ENCODE measurements around the gene MRC1. TPM values are rescaled to one million over a fixed set of nuclear protein-coding genes. Genes with fewer than 3 reads are reported as not detected.

The MRC1 gene
- total RNA-seq, 1 donor from 2014 or later: not detected

DNA sequence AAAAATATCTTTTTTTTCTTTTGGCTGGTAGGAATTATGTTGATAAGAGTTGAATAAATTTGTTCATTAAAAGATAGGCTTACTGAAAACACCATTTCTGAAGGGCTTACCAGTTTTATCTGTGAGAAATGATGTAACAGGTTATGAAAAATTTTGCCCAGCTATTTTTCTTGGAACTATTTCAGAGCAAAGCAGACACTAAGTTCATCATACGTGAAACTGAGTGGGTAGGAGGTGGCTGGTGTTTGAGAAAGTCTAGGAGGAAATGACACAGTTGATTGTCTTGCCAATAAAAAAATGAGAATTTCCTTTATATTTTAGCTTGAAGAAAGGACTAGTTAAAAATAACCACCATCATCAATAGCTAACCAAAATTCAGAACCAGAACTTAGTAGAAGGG lies 6.2 kb upstream of the MRC1 start:
- no peak overlapping the region for H3K4me3 Mint-ChIP-seq (ENCODE audit: unreplicated experiment)
- H3K27me3 Mint-ChIP-seq (ENCODE audit: unreplicated experiment): no peaks in the 10 kb centered on the region
- no peak overlapping the region for H3K27ac Mint-ChIP-seq (ENCODE audit: unreplicated experiment)
- TF ChIP-seq, protein P1, sequence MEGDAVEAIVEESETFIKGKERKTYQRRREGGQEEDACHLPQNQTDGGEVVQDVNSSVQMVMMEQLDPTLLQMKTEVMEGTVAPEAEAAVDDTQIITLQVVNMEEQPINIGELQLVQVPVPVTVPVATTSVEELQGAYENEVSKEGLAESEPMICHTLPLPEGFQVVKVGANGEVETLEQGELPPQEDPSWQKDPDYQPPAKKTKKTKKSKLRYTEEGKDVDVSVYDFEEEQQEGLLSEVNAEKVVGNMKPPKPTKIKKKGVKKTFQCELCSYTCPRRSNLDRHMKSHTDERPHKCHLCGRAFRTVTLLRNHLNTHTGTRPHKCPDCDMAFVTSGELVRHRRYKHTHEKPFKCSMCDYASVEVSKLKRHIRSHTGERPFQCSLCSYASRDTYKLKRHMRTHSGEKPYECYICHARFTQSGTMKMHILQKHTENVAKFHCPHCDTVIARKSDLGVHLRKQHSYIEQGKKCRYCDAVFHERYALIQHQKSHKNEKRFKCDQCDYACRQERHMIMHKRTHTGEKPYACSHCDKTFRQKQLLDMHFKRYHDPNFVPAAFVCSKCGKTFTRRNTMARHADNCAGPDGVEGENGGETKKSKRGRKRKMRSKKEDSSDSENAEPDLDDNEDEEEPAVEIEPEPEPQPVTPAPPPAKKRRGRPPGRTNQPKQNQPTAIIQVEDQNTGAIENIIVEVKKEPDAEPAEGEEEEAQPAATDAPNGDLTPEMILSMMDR (IDR thresholded peaks at IDR 0.05): no peak
- H3K36me3 Mint-ChIP-seq (ENCODE audit: unreplicated experiment): no peaks in the 10 kb centered on the region
- H3K9me3 Mint-ChIP-seq (ENCODE audit: unreplicated experiment): peaks cover 8% of the 10 kb centered on the region
- DNase-seq (ENCODE audit: extremely low spot score, unreplicated experiment): no peak
- no peaks in the 10 kb centered on the region for H3K4me1 Mint-ChIP-seq (ENCODE audit: unreplicated experiment)

DNA sequence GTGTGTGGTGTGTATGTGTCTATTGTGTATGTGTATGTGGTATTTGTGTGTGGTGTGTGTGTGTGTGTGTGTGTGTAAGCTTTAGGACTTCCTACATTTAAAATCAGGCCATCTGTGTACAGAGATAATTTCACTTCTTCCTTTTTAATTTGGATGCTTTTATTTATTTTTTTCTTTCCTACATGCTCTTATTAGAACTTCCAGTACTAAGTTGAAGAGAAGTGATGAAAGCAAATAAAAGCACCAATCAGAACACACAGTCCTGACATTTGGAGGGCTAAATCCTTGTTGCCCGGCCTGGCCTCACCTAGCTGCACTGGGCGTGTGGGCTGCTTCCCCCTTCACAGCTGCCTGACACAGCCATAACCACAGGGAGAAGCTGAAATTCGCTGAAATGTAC lies 3.8 kb upstream of the MRC1 start:
- Mint-ChIP-seq H3K9me3 (ENCODE audit: unreplicated experiment) (peaks cover 8% of the 10 kb centered on the region), H3K27me3 (ENCODE audit: unreplicated experiment) (no peaks in the 10 kb centered on the region)

DNA sequence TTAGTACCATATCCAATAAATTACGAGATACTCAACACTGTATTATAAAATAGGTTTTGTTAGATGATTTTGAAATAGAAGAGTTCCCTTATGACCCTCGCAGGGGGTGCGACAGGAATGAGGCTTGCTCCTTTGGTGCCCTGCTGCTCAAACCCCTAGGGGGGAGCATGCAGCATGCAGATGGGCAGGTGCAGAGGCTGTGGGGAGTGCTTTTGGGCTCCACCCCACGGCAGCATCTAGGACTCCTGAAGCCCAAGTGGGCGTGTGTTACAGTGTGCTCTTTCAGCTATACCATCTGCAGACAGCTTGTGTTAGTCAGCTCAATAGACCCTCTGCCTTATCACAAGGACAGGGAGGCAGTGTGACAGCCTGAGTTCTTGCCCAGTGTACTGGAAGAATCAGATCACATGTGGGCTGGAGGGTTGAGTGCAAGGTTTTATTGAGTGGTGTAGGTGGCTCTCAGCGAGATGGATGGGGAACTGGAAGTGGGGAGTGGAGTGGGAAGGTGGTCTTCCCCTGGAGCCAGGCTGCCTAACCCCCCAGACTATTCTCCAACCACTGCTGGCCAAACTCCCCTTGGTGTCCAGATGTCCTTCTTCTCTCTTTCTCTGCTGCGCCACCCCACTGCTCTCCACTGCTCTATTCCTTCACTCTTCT lies 3.1 kb upstream of the MRC1 start:
- Mint-ChIP-seq H3K27ac (ENCODE audit: unreplicated experiment) (no peak overlapping the region), H3K4me3 (ENCODE audit: unreplicated experiment) (no peak overlapping the region), H3K27me3 (ENCODE audit: unreplicated experiment) (no peaks in the 10 kb centered on the region), H3K36me3 (ENCODE audit: unreplicated experiment) (no peaks in the 10 kb centered on the region), H3K4me1 (ENCODE audit: unreplicated experiment) (no peaks in the 10 kb centered on the region), H3K9me3 (ENCODE audit: unreplicated experiment) (peaks cover 8% of the 10 kb centered on the region)
- no peak for DNase-seq (ENCODE audit: extremely low spot score, unreplicated experiment)
- TF ChIP-seq, protein P1 (IDR thresholded peaks at IDR 0.05): no peak

More for the DNA sequence above, 3.8 kb upstream of the MRC1 start:
- TF ChIP-seq, protein P1 (IDR thresholded peaks at IDR 0.05): no peak
- H3K27ac Mint-ChIP-seq (ENCODE audit: unreplicated experiment): no peak overlapping the region
- H3K36me3 Mint-ChIP-seq (ENCODE audit: unreplicated experiment): no peaks in the 10 kb centered on the region
- H3K4me1 Mint-ChIP-seq (ENCODE audit: unreplicated experiment): no peaks in the 10 kb centered on the region
- no peak overlapping the region for H3K4me3 Mint-ChIP-seq (ENCODE audit: unreplicated experiment)
- no peak for DNase-seq (ENCODE audit: extremely low spot score, unreplicated experiment)

DNA sequence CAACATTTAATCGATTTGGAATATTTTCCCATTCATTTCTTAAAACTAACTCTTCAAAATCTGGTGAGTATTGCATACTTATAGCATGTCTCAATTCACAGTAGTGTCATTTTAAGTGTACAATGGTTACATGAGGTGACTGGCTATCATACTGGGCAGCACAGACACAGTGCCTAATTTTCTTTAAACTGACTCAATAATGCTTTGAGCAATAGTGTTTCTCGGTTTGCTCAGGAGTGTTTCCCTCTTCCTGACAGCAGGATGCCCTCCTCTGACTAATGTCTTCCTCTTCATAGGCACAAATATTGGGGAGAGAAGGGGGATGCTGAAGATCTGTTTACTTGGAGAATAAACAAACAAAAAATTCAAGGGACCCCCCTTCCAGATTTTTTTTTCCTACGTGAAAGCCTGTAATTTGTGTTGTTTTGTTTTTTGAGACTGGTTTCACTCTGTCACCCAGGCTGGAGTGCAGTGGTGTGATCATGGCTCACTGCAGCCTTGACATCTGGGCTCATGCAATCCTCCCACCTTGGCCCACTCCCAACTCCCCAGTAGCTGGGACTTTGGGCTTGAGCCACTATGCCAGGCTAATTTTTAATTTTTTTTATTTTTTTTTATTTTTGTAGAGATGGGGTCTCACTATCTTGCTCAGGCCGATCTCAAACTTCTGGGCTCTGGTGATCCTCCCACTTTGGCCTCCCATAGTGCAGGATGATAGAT lies 2.2 kb downstream of the MRC1 start:
- no peaks in the 10 kb centered on the region for H3K4me1 Mint-ChIP-seq (ENCODE audit: unreplicated experiment)
- no peaks in the 10 kb centered on the region for H3K27me3 Mint-ChIP-seq (ENCODE audit: unreplicated experiment)
- TF ChIP-seq, protein P1 (IDR thresholded peaks at IDR 0.05): no peak

DNA sequence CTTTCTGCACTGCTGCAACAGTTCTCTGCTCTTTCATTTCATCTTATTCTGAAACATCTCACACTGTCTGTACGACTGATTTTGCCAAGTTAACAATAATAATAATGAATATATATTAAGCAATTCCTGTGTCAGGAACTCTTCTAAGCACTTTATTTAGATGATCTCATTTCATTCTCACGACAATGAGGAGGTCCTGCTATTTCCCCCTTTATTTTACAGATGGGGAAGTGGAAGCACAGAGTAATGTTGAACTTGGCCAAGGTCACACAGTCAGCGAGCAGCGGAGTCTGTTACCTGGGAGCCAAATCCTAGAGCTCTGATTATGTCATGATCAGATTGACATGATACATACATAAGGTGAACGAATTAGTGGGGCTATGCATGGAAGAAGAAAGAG lies 5.8 kb downstream of the MRC1 start:
- no peak for DNase-seq (ENCODE audit: extremely low spot score, unreplicated experiment)
- H3K27ac Mint-ChIP-seq (ENCODE audit: unreplicated experiment): no peak overlapping the region
- no peaks in the 10 kb centered on the region for H3K9me3 Mint-ChIP-seq (ENCODE audit: unreplicated experiment)
- TF ChIP-seq, protein P1 (IDR thresholded peaks at IDR 0.05): no peak
- H3K4me3 Mint-ChIP-seq (ENCODE audit: unreplicated experiment): no peak overlapping the region
- no peaks in the 10 kb centered on the region for H3K4me1 Mint-ChIP-seq (ENCODE audit: unreplicated experiment)
- H3K27me3 Mint-ChIP-seq (ENCODE audit: unreplicated experiment): peaks cover 2% of the 10 kb centered on the region
- no peaks in the 10 kb centered on the region for H3K36me3 Mint-ChIP-seq (ENCODE audit: unreplicated experiment)

More for the DNA sequence above, 2.2 kb downstream of the MRC1 start:
- H3K27ac Mint-ChIP-seq (ENCODE audit: unreplicated experiment): no peak overlapping the region
- H3K4me3 Mint-ChIP-seq (ENCODE audit: unreplicated experiment): no peak overlapping the region
- DNase-seq (ENCODE audit: extremely low spot score, unreplicated experiment): no peak
- no peaks in the 10 kb centered on the region for H3K36me3 Mint-ChIP-seq (ENCODE audit: unreplicated experiment)
- no peaks in the 10 kb centered on the region for H3K9me3 Mint-ChIP-seq (ENCODE audit: unreplicated experiment)

Data from osteocyte (in vitro differentiated cells).